HCT116 (cell line): Measurements from ENCODE around the gene TMEM131. TPM values are rescaled to one million over a fixed set of nuclear protein-coding genes. Genes with fewer than 3 reads are reported as not detected.

Source experiments
- ATAC-seq: fragments of 200-7000 bp; cut with Tn5 transposase; 2 replicates; pipeline ENCODE4 v1.9.1; 2020; ENCODE audit warnings: mild to moderate bottlenecking, moderate library complexity
- BruUV-seq: library from RNA; stranded (reverse); fragments of 400-500 nt; replicated peaks from 2 replicates; lab custom pipeline; 2021; lab: Mats Ljungman, UMichigan
- CTCF ChIA-PET: fragments of 300-600 bp; sonication (Branson Sonifier 250); formaldehyde crosslinking; loops from one replicate; lab custom pipeline; 2021; ENCODE audit warnings: antibody characterized with exemption; lab: Charles Lee
- POLR2A ChIA-PET: fragments of 300-600, 350-600 bp; sonication (Branson Sonifier 250); formaldehyde crosslinking; loops from one replicate; lab custom pipeline; 2021; ENCODE audit warnings: antibody characterized with exemption; lab: Charles Lee
- RAD21 ChIA-PET, 2 experiments: fragments of 300-600 bp; sonication (Branson Sonifier 250); formaldehyde crosslinking; loops; one replicate each; lab custom pipeline; 2023; ENCODE audit warnings: low total read pairs in 2 of 2; ENCODE audit not compliant: uncharacterized antibody in 2 of 2, unreplicated experiment in 2 of 2, low non-redundant PET in 1 of 2; lab: Charles Lee
- DNase-seq: peaks from one replicate; pipeline ENCODE4 v3.0.0-alpha.2; 2010; ENCODE audit warnings: low read depth, low spot score
- H2AFZ ChIP-seq: fragments of 200-600 bp; shearing (Covaris generic), sonication (generic); 2 replicates; pipeline ENCODE4 v1.6.1; 2017; ENCODE audit warnings: low read depth, mixed run types, mixed read lengths, antibody characterized with exemption, low read length; ENCODE audit not compliant: poor library complexity, severe bottlenecking
- H3K27ac ChIP-seq: 2 replicates; pipeline ENCODE4 v1.5.1; 2012; ENCODE audit warnings: low read depth, low read length
- H3K27me3 ChIP-seq: fragments of 200-600 bp; sonication (generic); 2 replicates; pipeline ENCODE4 v1.6.1; 2016; ENCODE audit warnings: mixed run types, low read length, mixed read lengths; ENCODE audit not compliant: insufficient read depth
- H3K36me3 ChIP-seq, 2 experiments: fragments of 200-500 bp in 1 of 2; fragments of 200-600 bp in 1 of 2; sonication (Bioruptor generic) in 1 of 2; sonication (generic) in 1 of 2; 2 replicates each; pipeline versions ENCODE4 v1.5.1 to v1.6.1; 2014 to 2016; ENCODE audit warnings: low read length in 2 of 2, inconsistent platforms in 1 of 2, mixed read lengths in 1 of 2, mixed run types in 1 of 2; ENCODE audit not compliant: insufficient read depth in 2 of 2, control insufficient read depth in 1 of 2
- H3K4me1 ChIP-seq, 2 experiments: fragments of 200-600 bp in 1 of 2; sonication (generic) in 1 of 2; 2 replicates each; pipeline versions ENCODE4 v1.5.1 to v1.6.1; 2012 to 2017; ENCODE audit warnings: low read length in 2 of 2, inconsistent platforms in 1 of 2, mild to moderate bottlenecking in 1 of 2, mixed read lengths in 1 of 2, mixed run types in 1 of 2, moderate library complexity in 1 of 2; ENCODE audit not compliant: insufficient read depth in 2 of 2, control insufficient read depth in 1 of 2
- H3K4me2 ChIP-seq: fragments of 200-600 bp; sonication (generic); 2 replicates; pipeline ENCODE4 v1.6.1; 2017; ENCODE audit warnings: mixed run types, low read length, mixed read lengths
- H3K4me3 ChIP-seq, 2 experiments: fragments of 200-600 bp in 1 of 2; sonication (generic) in 1 of 2; replicated peaks in 1 of 2; 2 replicates each; pipeline ENCODE4 v1.5.1; 2011 to 2016; ENCODE audit warnings: low read length in 2 of 2, control low read depth in 1 of 2, low read depth in 1 of 2, mild to moderate bottlenecking in 1 of 2, mixed read lengths in 1 of 2, mixed run types in 1 of 2
- H3K79me2 ChIP-seq: fragments of 200-600 bp; sonication (generic); 2 replicates; pipeline ENCODE4 v1.6.1; 2017; ENCODE audit warnings: mild to moderate bottlenecking, mixed run types, low read length, moderate library complexity, mixed read lengths; ENCODE audit not compliant: insufficient read depth
- H3K9ac ChIP-seq: fragments of 200-600 bp; sonication (generic); 2 replicates; pipeline ENCODE4 v1.6.1; 2016; ENCODE audit warnings: low read length, mixed read lengths
- H3K9me2 ChIP-seq: fragments of 200-600 bp; sonication (generic), shearing (Covaris generic); 2 replicates; pipeline ENCODE4 v1.6.1; 2017; ENCODE audit warnings: mixed run types, mild to moderate bottlenecking, moderate library complexity; ENCODE audit not compliant: insufficient read depth
- H3K9me3 ChIP-seq, 2 experiments: fragments of 200-500 bp in 1 of 2; fragments of 200-600 bp in 1 of 2; sonication (Bioruptor generic) in 1 of 2; sonication (generic) in 1 of 2; 2 replicates each; pipeline ENCODE4 v1.6.1; 2014 to 2017; ENCODE audit warnings: low read length in 2 of 2, mixed read lengths in 2 of 2, inconsistent platforms in 1 of 2, low read depth in 1 of 2, mild to moderate bottlenecking in 1 of 2, mixed run types in 1 of 2, moderate library complexity in 1 of 2; ENCODE audit not compliant: control insufficient read depth in 1 of 2, insufficient read depth in 1 of 2
- H4K20me1 ChIP-seq: fragments of 200-600 bp; sonication (generic), shearing (Covaris generic); 2 replicates; pipeline ENCODE4 v1.6.1; 2017; ENCODE audit warnings: mixed run types, mild to moderate bottlenecking, moderate library complexity; ENCODE audit not compliant: insufficient read depth
- CBX3 ChIP-seq: IDR thresholded peaks from 2 replicates; pipeline ENCODE4 v1.6.1; 2012; ENCODE audit warnings: low read depth
- CEBPB ChIP-seq: IDR thresholded peaks from 2 replicates; pipeline ENCODE4 v1.6.1; 2012; ENCODE audit warnings: low read depth
- CTCF ChIP-seq, 3 experiments: fragments of 200-600 bp in 1 of 3; sonication (generic) in 1 of 3; IDR thresholded peaks in 2 of 3; conservative IDR thresholded peaks in 1 of 3; 2 replicates each; pipeline ENCODE4 v1.5.1; 2012 to 2017; ENCODE audit warnings: low read depth in 2 of 3, low read length in 2 of 3, antibody characterized with exemption in 1 of 3, borderline replicate concordance in 1 of 3, control low read depth in 1 of 3, mild to moderate bottlenecking in 1 of 3, mixed read lengths in 1 of 3, mixed run types in 1 of 3, moderate library complexity in 1 of 3; ENCODE audit not compliant: insufficient read depth in 1 of 3
- EGR1 ChIP-seq: IDR thresholded peaks from 2 replicates; pipeline ENCODE4 v1.6.1; 2012; ENCODE audit warnings: low read depth
- ELF1 ChIP-seq: IDR thresholded peaks from 2 replicates; pipeline ENCODE4 v1.6.1; 2012; ENCODE audit warnings: low read depth, borderline replicate concordance
- EZH2 ChIP-seq: fragments of 200-600 bp; sonication (generic); IDR thresholded peaks from 2 replicates; pipeline ENCODE4 v1.6.1; 2017; ENCODE audit warnings: antibody characterized with exemption, mixed run types
- FOSL1 ChIP-seq: IDR thresholded peaks from 2 replicates; pipeline ENCODE4 v1.6.1; 2012; ENCODE audit warnings: low read depth
- JUND ChIP-seq: IDR thresholded peaks from 2 replicates; pipeline ENCODE4 v1.6.1; 2012
- POLR2A ChIP-seq: IDR thresholded peaks from 2 replicates; pipeline ENCODE4 v1.7.0; 2011; ENCODE audit warnings: borderline replicate concordance; ENCODE audit not compliant: insufficient read depth, insufficient read length; ENCODE audit errors: extremely low read depth
- POLR2AphosphoS5 ChIP-seq: IDR thresholded peaks from 2 replicates; pipeline ENCODE4 v1.6.1; 2011; ENCODE audit warnings: mild to moderate bottlenecking, low read depth, low read length, moderate library complexity
- RAD21 ChIP-seq: IDR thresholded peaks from 2 replicates; pipeline ENCODE4 v1.6.1; 2012; ENCODE audit warnings: low read depth, mild to moderate bottlenecking
- REST ChIP-seq: IDR thresholded peaks from 2 replicates; pipeline ENCODE4 v1.6.1; 2012; ENCODE audit warnings: low read depth
- SIN3A ChIP-seq: IDR thresholded peaks from 2 replicates; pipeline ENCODE4 v1.6.1; 2012; ENCODE audit warnings: low read depth
- SP1 ChIP-seq: IDR thresholded peaks from 2 replicates; pipeline ENCODE4 v1.6.1; 2012; ENCODE audit warnings: low read depth
- TCF7L2 ChIP-seq: IDR thresholded peaks from 2 replicates; pipeline ENCODE4 v1.7.0; 2011; ENCODE audit warnings: borderline replicate concordance, inconsistent platforms; ENCODE audit not compliant: insufficient read depth, insufficient read length; ENCODE audit errors: extremely low read depth
- YY1 ChIP-seq: IDR thresholded peaks from 2 replicates; pipeline ENCODE4 v1.6.1; 2011; ENCODE audit warnings: low read length, low read depth, moderate library complexity, mild to moderate bottlenecking; ENCODE audit not compliant: insufficient replicate concordance; ENCODE audit errors: extremely low read depth
- ZBTB33 ChIP-seq: IDR thresholded peaks from 2 replicates; pipeline ENCODE4 v1.6.1; 2011; ENCODE audit warnings: mild to moderate bottlenecking, low read length, moderate library complexity; ENCODE audit not compliant: insufficient replicate concordance; ENCODE audit errors: extremely low read depth
- ZFX ChIP-seq: fragments of 450-650 bp; IDR thresholded peaks from 2 replicates; pipeline ENCODE4 v1.6.1; 2017
- intact Hi-C: fragments of 100-400 bp; cut with micrococcal nuclease; formaldehyde crosslinking; loops from 2 replicates; pipeline ENCODE4 v1.10.0; 2022
- total RNA-seq: library from RNA; stranded (reverse); gene quantifications from one replicate; pipeline ENCODE4 v1.2.1, GENCODE V29; 2021; ENCODE audit not compliant: unreplicated experiment
- TF ChIP-seq, protein P1 (sequence below): IDR thresholded peaks from 2 replicates; pipeline ENCODE4 v1.6.1; 2012
- TF ChIP-seq, protein P2 (sequence below): IDR thresholded peaks from 2 replicates; pipeline ENCODE4 v1.6.1; 2012

TMEM131 gene
- total RNA-seq, 1 experiment from 2014 or later, result 51.5 TPM

GRCh38 chr2:97932975-97933662 lies 62.6 kb downstream of the TMEM131 start:
- H3K9ac ChIP-seq, result no peak overlapping the region
- TF ChIP-seq POLR2A (no peak), POLR2AphosphoS5 (no peak), REST (no peak), JUND (no peak), RAD21 (no peak), TCF7L2 (no peak), ELF1 (no peak), CEBPB (no peak), SP1 (no peak), CBX3 (no peak), YY1 (no peak), EZH2 (no peak), CTCF (IDR thresholded peaks at IDR 0.05 in 2 of 3, conservative IDR thresholded peaks at IDR 0.05 in 1 of 3; ENCODE audit: borderline replicate concordance in 1 of 3, insufficient read depth in 1 of 3, low read depth in 2 of 3, low read length in 2 of 3) (no peak), SIN3A (no peak), FOSL1 (no peak), EGR1 (no peak), ZFX (no peak), ZBTB33 (no peak)
- TF ChIP-seq, protein P1, sequence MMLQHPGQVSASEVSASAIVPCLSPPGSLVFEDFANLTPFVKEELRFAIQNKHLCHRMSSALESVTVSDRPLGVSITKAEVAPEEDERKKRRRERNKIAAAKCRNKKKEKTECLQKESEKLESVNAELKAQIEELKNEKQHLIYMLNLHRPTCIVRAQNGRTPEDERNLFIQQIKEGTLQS, result no peak
- TF ChIP-seq, protein P2, sequence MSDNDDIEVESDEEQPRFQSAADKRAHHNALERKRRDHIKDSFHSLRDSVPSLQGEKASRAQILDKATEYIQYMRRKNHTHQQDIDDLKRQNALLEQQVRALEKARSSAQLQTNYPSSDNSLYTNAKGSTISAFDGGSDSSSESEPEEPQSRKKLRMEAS, result no peak
- ATAC-seq, result no peak
- intact Hi-C loops, result no loop called here
- H3K27ac ChIP-seq, result no peak overlapping the region
- POLR2A ChIA-PET, result no interaction called here
- H3K4me2 ChIP-seq, result no peak overlapping the region
- no peak overlapping the region for H2AFZ ChIP-seq
- peaks cover 22 to 30% of the 10 kb centered on the region in 2 experiments for H3K4me1 ChIP-seq
- RAD21 ChIA-PET, result no interaction called here
- peaks cover 95% of the 10 kb centered on the region for H3K79me2 ChIP-seq
- BruUV-seq, result no TSS peak
- H3K36me3 ChIP-seq, result no peaks in the 10 kb centered on the region
- DNase-seq, result no peak
- H3K9me3 ChIP-seq, result no peaks in the 10 kb centered on the region
- peaks cover 28% of the 10 kb centered on the region for H4K20me1 ChIP-seq
- H3K9me2 ChIP-seq, result no peaks in the 10 kb centered on the region
- CTCF ChIA-PET, result no interaction called here
- H3K27me3 ChIP-seq, result no peaks in the 10 kb centered on the region
- no peak overlapping the region for H3K4me3 ChIP-seq
